Nephron progenitor cell (in vitro differentiated cells): Measurements from ENCODE around the gene FBP1.
"Not testable (repeated sequence)": the region's sequence is repeated elsewhere in the genome, so short reads cannot be mapped to it uniquely, and the experiment has no call there.

ENCODE experiments used
- DNase-seq: peaks from one replicate; pipeline ENCODE4 v3.0.0; 2021
- H3K27ac Mint-ChIP-seq: 2 replicates; pipeline ENCODE4 v1.8.0; 2021; ENCODE audit warnings: mild to moderate bottlenecking, moderate library complexity, mixed read lengths
- H3K27me3 Mint-ChIP-seq: 2 replicates; pipeline ENCODE4 v1.8.0; 2021; ENCODE audit warnings: mild to moderate bottlenecking, low read depth, mixed read lengths; ENCODE audit not compliant: poor library complexity
- H3K36me3 Mint-ChIP-seq: 2 replicates; pipeline ENCODE4 v1.8.0; 2021; ENCODE audit warnings: low read depth, mixed read lengths
- H3K4me1 Mint-ChIP-seq: 2 replicates; pipeline ENCODE4 v1.8.0; 2021; ENCODE audit warnings: mixed read lengths
- H3K4me3 Mint-ChIP-seq: 2 replicates; pipeline ENCODE4 v1.8.0; 2021; ENCODE audit warnings: mild to moderate bottlenecking, moderate library complexity, mixed read lengths
- H3K9me3 Mint-ChIP-seq: 2 replicates; pipeline ENCODE4 v1.8.0; 2021; ENCODE audit warnings: mild to moderate bottlenecking, moderate library complexity, mixed read lengths
- CTCF ChIP-seq: fragments of 200-600 bp; sonication (generic); IDR thresholded peaks from 2 replicates; pipeline ENCODE4 v1.5.0; 2021; ENCODE audit warnings: antibody characterized with exemption

The FBP1 gene

DNA sequence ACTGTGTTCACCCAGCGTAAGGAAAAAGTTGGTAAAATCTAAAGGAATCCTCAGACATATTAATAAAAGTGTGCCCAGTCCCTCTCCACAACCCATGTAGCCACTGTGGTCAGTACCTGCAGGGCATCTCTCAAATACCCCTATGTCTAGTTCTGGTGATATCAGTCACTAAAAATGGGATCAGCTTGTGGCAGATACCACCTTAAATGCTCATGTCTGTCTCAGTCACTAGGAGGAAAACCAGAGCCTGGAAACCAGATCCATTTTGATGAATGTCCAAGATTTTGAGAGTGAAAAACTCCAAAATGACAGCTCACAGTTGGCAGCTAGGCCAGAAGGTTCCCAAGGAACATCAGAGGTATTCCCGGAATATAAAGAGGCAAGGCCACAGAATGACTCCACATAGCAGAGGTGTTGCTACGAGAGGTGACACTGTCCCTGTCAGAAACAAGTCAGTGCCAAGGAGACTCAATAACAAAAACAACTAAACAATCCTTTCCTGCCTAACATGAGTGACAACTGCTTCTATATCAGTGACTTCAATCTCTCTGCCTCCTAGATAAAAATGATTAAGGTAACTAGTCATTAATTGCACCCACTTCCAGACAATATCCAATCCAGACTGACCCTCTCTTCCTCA lies 70.9 kb downstream of the FBP1 start:
- peaks cover 5% of the 10 kb centered on the region for H3K9me3 Mint-ChIP-seq
- no peak for TF ChIP-seq CTCF
- DNase-seq = no peak
- no peak overlapping the region for H3K4me3 Mint-ChIP-seq
- no peaks in the 10 kb centered on the region for H3K4me1 Mint-ChIP-seq
- H3K27ac Mint-ChIP-seq = peak overlapping the region; percentile 27
- peaks cover 11% of the 10 kb centered on the region for H3K27me3 Mint-ChIP-seq
- H3K36me3 Mint-ChIP-seq = peaks cover 27% of the 10 kb centered on the region

GRCh38 chr9:94567271-94567670 lies 72.0 kb downstream of the FBP1 start:
- Mint-ChIP-seq H3K4me1 (no peaks in the 10 kb centered on the region), H3K36me3 (peaks cover 38% of the 10 kb centered on the region), H3K9me3 (peaks cover 5% of the 10 kb centered on the region), H3K4me3 (no peak overlapping the region), H3K27ac (no peak overlapping the region), H3K27me3 (peaks cover 3% of the 10 kb centered on the region)
- no peak for DNase-seq
- TF ChIP-seq CTCF = no peak

DNA sequence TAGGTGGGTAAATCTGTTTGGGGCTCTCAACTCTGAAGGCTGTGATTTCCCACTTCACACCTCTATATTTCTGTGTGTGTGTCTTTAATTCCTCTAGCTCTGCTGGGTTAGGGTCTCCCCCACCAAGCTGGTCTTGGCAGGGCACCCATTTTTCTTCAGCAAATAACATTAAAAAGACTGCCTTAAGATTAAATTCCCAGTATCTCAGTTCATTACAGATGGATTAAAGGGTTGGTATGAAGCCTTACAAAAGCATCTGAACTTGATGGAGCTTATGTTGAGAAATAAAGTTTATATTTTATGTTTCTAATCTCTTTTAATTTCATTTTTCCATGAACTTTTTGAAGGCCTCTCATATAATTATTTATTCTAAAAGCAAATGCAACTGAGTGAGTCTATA lies 72.8 kb downstream of the FBP1 start:
- H3K27me3 Mint-ChIP-seq = no peaks in the 10 kb centered on the region

DNA sequence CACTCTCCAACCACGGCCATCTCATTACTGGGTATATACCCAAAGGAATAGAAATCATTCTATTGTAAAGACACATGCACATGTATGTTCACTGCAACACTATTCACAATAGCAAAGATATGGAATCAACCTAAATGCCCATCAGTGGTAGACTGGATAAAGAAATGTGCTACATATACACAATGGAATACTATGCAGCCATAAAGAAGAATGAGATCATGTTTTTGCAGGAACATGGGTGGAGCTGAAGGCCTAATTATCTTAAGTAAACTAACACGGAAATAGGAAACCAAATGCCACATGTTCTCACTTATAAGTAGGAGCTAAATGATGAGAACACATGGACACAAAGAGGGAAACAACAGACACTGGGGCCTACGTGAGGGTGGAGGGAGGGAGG lies 75.0 kb downstream of the FBP1 start:
- not testable (repeated sequence) for H3K27me3 Mint-ChIP-seq, H3K4me3 Mint-ChIP-seq, H3K9me3 Mint-ChIP-seq, H3K4me1 Mint-ChIP-seq, H3K27ac Mint-ChIP-seq, DNase-seq
- H3K36me3 Mint-ChIP-seq = peaks cover 50% of the 10 kb centered on the region

More for the DNA sequence above, 72.8 kb downstream of the FBP1 start:
- H3K4me3 Mint-ChIP-seq = no peak overlapping the region
- peaks cover 5% of the 10 kb centered on the region for H3K9me3 Mint-ChIP-seq
- no peak for TF ChIP-seq CTCF
- H3K27ac Mint-ChIP-seq = no peak overlapping the region
- H3K4me1 Mint-ChIP-seq = no peaks in the 10 kb centered on the region
- no peak for DNase-seq
- peaks cover 43% of the 10 kb centered on the region for H3K36me3 Mint-ChIP-seq

DNA sequence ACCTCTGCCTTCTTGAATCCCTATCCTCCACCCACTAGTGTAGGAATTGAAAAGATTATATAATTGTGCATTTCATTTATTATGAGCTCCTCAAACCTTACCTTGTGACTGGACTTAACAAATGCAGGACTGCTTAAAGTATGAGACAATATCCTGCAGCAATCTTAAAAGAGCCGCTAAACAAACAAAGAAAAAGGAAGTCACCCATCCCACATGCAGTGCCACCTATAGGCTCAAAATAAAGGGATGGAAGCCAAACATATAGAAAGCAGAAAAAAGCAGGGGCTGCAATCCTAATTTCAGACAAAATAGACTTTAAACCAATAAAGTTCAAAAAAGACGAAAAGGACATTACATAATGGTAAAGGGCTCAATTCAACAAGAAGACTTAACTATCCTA lies 75.8 kb downstream of the FBP1 start:
- Mint-ChIP-seq H3K27me3 (no peaks in the 10 kb centered on the region), H3K4me1 (no peaks in the 10 kb centered on the region), H3K9me3 (peaks cover 5% of the 10 kb centered on the region), H3K27ac (no peak overlapping the region), H3K36me3 (peaks cover 50% of the 10 kb centered on the region), H3K4me3 (no peak overlapping the region)
- no peak for TF ChIP-seq CTCF
- no peak for DNase-seq

DNA sequence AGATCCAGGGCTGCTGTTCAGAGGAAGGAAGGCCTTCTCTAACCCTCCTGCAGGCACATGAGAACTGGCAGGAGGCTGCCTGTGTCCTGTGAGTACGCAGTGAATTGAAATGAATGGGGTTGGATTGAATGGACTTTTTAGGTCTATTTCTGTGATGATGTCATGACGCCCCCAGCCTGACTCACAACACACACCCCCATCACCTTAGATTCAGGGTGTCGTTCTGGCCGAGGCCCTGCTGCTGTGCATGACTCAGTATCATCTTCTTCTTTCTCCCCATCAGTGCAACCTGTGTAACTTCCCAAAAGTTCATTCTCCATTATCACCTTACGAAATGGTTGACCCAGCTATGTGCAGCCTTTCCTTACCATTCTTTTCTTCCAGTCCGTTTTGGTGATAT lies 79.1 kb downstream of the FBP1 start:
- peaks cover 5% of the 10 kb centered on the region for H3K9me3 Mint-ChIP-seq
- no peaks in the 10 kb centered on the region for H3K4me1 Mint-ChIP-seq
- TF ChIP-seq CTCF = no peak
- H3K4me3 Mint-ChIP-seq = no peak overlapping the region
- H3K27me3 Mint-ChIP-seq = peaks cover 17% of the 10 kb centered on the region
- peaks cover 36% of the 10 kb centered on the region for H3K36me3 Mint-ChIP-seq
- no peak for DNase-seq
- no peak overlapping the region for H3K27ac Mint-ChIP-seq
